K562 (cell line): Measurements from ENCODE around the gene USP49. TPM values are rescaled to one million over a fixed set of nuclear protein-coding genes. Genes with fewer than 3 reads are reported as not detected.

Experiments used
- BHLHE40 ChIP-seq: IDR thresholded peaks from 2 replicates; pipeline ENCODE4 v1.6.1; 2011; ENCODE audit warnings: low read length, improper control_type of control experiment
- CBFB ChIP-seq: sonication (generic); formaldehyde crosslinking; IDR thresholded peaks from 2 replicates; pipeline ENCODE4 v1.4.0; 2020; ENCODE audit warnings: mild to moderate bottlenecking, missing genetic modification reagents
- CHCHD3 ChIP-seq: fragments of 250-450 bp; sonication (Bioruptor Pico); IDR thresholded peaks from 2 replicates; pipeline ENCODE4 v2.1.2; 2022; ENCODE audit warnings: mild to moderate bottlenecking
- DPF2 ChIP-seq: fragments of 450-650 bp; IDR thresholded peaks from 2 replicates; pipeline ENCODE4 v1.6.1; 2016
- ETV5 ChIP-seq: sonication (generic); formaldehyde crosslinking; IDR thresholded peaks from 2 replicates; pipeline ENCODE4 v1.4.0; 2020; ENCODE audit warnings: low read depth, mild to moderate bottlenecking, missing genetic modification reagents
- FOXA1 ChIP-seq: fragments of 450-650 bp; IDR thresholded peaks from 2 replicates; pipeline ENCODE4 v1.6.1; 2016; ENCODE audit warnings: mild to moderate bottlenecking, borderline replicate concordance
- NCOA6 ChIP-seq: fragments of 450-650 bp; IDR thresholded peaks from 2 replicates; pipeline ENCODE4 v1.6.1; 2017; ENCODE audit warnings: mild to moderate bottlenecking
- NFRKB ChIP-seq: fragments of 450-650 bp; IDR thresholded peaks from 2 replicates; pipeline ENCODE4 v1.6.1; 2016; ENCODE audit warnings: low read depth
- NFYB ChIP-seq: IDR thresholded peaks from 2 replicates; pipeline ENCODE4 v1.6.1; 2011; ENCODE audit warnings: mild to moderate bottlenecking, moderate library complexity; ENCODE audit not compliant: insufficient read length; ENCODE audit errors: extremely low read depth
- PHF20 ChIP-seq: fragments of 450-650 bp; IDR thresholded peaks from 2 replicates; pipeline ENCODE4 v1.6.1; 2018; ENCODE audit not compliant: partially characterized antibody
- PRDM10 ChIP-seq: fragments of 450-650 bp; IDR thresholded peaks from 2 replicates; pipeline ENCODE4 v1.6.1; 2018; ENCODE audit not compliant: partially characterized antibody
- RHOXF2B ChIP-seq: fragments of 250-450 bp; sonication (Bioruptor Pico); conservative IDR thresholded peaks from 2 replicates; pipeline ENCODE4 v1.5.1; 2021
- USF1 ChIP-seq: sonication (generic); formaldehyde crosslinking; IDR thresholded peaks from 2 replicates; pipeline ENCODE4 v1.9.0; 2022; ENCODE audit warnings: mild to moderate bottlenecking, missing genetic modification reagents
- ZC3H4 ChIP-seq: sonication (generic); formaldehyde crosslinking; IDR thresholded peaks from 2 replicates; pipeline ENCODE4 v1.9.0; 2021; ENCODE audit warnings: missing genetic modification reagents, borderline replicate concordance
- ZNF639 ChIP-seq, 2 experiments: fragments of 200-800 bp in 1 of 2; sonication (Bioruptor generic) in 1 of 2; sonication (generic) in 1 of 2; formaldehyde crosslinking in 1 of 2; IDR thresholded peaks in 1 of 2; conservative IDR thresholded peaks in 1 of 2; 2 replicates each; pipeline versions ENCODE4 v1.5.0 to v1.6.1; 2016 to 2020; ENCODE audit warnings: missing compliant biosample characterization in 1 of 2, missing genetic modification characterization in 1 of 2, missing genetic modification reagents in 1 of 2
- polyA plus RNA-seq, 8 experiments: library from polyadenylated mRNA; depleted of rRNA in 4 of 8; stranded (reverse) in 5 of 8; unstranded in 3 of 8; fragments of >200 nt; fragmentation: Nextera tagmentation in 2 of 8; fragmentation: Illumina TruSeq in 1 of 8; extraction: Ambion mirVana in 2 of 8; extraction: Trizol in 1 of 8; gene quantifications; 2 replicates each; pipeline versions ENCODE4 v1.2.1 to v1.2.3, GENCODE V29; 2011 to 2014; ENCODE audit warnings: inconsistent platforms in 1 of 8, missing spikeins in 1 of 8
- total RNA-seq, 7 experiments: library from RNA; depleted of rRNA in 6 of 7; stranded (reverse); fragments of >200 nt in 6 of 7; fragmentation: Illumina TruSeq in 2 of 7; extraction: Trizol in 2 of 7; gene quantifications; 2 replicates each; pipeline versions ENCODE4 v1.2.1 to v1.2.3, GENCODE V29; 2011 to 2021; ENCODE audit warnings: low replicate concordance in 1 of 7
- TF ChIP-seq, protein P1 (sequence below): sonication (generic); formaldehyde crosslinking; IDR thresholded peaks from 2 replicates; pipeline ENCODE4 v1.8.0; 2022; ENCODE audit warnings: mild to moderate bottlenecking, missing genetic modification reagents

The USP49 gene
- total and polyA plus RNA-seq, 9 of the 15 experiments (the other 6 are each of a cell fraction or from before 2014, with no cell fraction given): 1.0 to 9.9 (median 6.5) TPM

GRCh38 chr6:41939848-41940758 is 44.9 kb upstream of the USP49 start (continued):
- TF ChIP-seq ZNF639 (CRISPR knock-in tag; conservative IDR thresholded peaks at IDR 0.05 in 1 of 2, IDR thresholded peaks at IDR 0.05 in 1 of 2): peak in 1 of 2 experiments; percentile 52; a peak in 2 of 4 replicates
- TF ChIP-seq DPF2: peak; percentile 64; the same call in 1 of the 2 replicates
- peak; percentile 5; the same call in 1 of the 2 replicates for TF ChIP-seq BHLHE40
- TF ChIP-seq ETV5 (CRISPR knock-in tag): peak; percentile 4; the same call in 1 of the 2 replicates
- peak; percentile 93 for TF ChIP-seq PRDM10
- TF ChIP-seq NFRKB: peak; percentile 18; the same call in 1 of the 2 replicates
- TF ChIP-seq RHOXF2B: 0 out of 2 replicates have a peak, but pooled peaks have one; percentile 13
- TF ChIP-seq ZC3H4 (CRISPR knock-in tag): no peak
- TF ChIP-seq FOXA1: no peak
- TF ChIP-seq PHF20: no peak
- TF ChIP-seq USF1: 0 out of 2 replicates have a peak, but pooled peaks have one; percentile 28
- TF ChIP-seq NFYB: no peak
- peak; percentile 79 for TF ChIP-seq CBFB
- TF ChIP-seq, protein P1, sequence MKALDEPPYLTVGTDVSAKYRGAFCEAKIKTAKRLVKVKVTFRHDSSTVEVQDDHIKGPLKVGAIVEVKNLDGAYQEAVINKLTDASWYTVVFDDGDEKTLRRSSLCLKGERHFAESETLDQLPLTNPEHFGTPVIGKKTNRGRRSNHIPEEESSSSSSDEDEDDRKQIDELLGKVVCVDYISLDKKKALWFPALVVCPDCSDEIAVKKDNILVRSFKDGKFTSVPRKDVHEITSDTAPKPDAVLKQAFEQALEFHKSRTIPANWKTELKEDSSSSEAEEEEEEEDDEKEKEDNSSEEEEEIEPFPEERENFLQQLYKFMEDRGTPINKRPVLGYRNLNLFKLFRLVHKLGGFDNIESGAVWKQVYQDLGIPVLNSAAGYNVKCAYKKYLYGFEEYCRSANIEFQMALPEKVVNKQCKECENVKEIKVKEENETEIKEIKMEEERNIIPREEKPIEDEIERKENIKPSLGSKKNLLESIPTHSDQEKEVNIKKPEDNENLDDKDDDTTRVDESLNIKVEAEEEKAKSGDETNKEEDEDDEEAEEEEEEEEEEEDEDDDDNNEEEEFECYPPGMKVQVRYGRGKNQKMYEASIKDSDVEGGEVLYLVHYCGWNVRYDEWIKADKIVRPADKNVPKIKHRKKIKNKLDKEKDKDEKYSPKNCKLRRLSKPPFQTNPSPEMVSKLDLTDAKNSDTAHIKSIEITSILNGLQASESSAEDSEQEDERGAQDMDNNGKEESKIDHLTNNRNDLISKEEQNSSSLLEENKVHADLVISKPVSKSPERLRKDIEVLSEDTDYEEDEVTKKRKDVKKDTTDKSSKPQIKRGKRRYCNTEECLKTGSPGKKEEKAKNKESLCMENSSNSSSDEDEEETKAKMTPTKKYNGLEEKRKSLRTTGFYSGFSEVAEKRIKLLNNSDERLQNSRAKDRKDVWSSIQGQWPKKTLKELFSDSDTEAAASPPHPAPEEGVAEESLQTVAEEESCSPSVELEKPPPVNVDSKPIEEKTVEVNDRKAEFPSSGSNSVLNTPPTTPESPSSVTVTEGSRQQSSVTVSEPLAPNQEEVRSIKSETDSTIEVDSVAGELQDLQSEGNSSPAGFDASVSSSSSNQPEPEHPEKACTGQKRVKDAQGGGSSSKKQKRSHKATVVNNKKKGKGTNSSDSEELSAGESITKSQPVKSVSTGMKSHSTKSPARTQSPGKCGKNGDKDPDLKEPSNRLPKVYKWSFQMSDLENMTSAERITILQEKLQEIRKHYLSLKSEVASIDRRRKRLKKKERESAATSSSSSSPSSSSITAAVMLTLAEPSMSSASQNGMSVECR (CRISPR knock-in tag): peak; percentile 80
- no peak for TF ChIP-seq NCOA6
- TF ChIP-seq CHCHD3: 0 out of 2 replicates have a peak, but pooled peaks have one; percentile 55
